ENCODE measurements around the gene TBC1D14. TPM values are rescaled to one million over a fixed set of nuclear protein-coding genes. Genes with fewer than 3 reads are reported as not detected.

The TBC1D14 gene
- total and polyA plus RNA-seq, 5 donors, result 20.1 to 44.8 (median 41.3) TPM

GRCh38 chr4:6940744-6941137, 31.1 kb downstream of the TBC1D14 start:
- ATAC-seq, result no peak
- DNase-seq, result no peak
- intact Hi-C loops (cut with DNase I), result no loop called here
- no peak overlapping the region for H3K4me3 ChIP-seq (ENCODE audit: low read length)
- no peak overlapping the region for H3K27ac ChIP-seq (ENCODE audit: low read length)
- H3K4me1 ChIP-seq (ENCODE audit: control insufficient read depth, insufficient read depth, low read length), result peaks cover 4% of the 10 kb centered on the region
- no peaks in the 10 kb centered on the region for H3K9me3 ChIP-seq (ENCODE audit: control insufficient read depth, low read length)
- H3K27me3 ChIP-seq (ENCODE audit: control insufficient read depth, insufficient read depth), result no peaks in the 10 kb centered on the region
- 93% methylated on average over 11 of the region's 11 CpGs for WGBS

GRCh38 chr4:6941796-6942195, 32.2 kb downstream of the TBC1D14 start:
- 48% methylated on average over 4 of the region's 4 CpGs for WGBS
- ATAC-seq, result no peak
- no peak for DNase-seq
- intact Hi-C loops (cut with DNase I), result no loop called here
- peaks cover 4% of the 10 kb centered on the region for H3K4me1 ChIP-seq (ENCODE audit: control insufficient read depth, insufficient read depth, low read length)
- no peaks in the 10 kb centered on the region for H3K9me3 ChIP-seq (ENCODE audit: control insufficient read depth, low read length)
- no peak overlapping the region for H3K4me3 ChIP-seq (ENCODE audit: low read length)
- H3K27ac ChIP-seq (ENCODE audit: low read length), result peak overlapping the region; percentile 30
- no peaks in the 10 kb centered on the region for H3K27me3 ChIP-seq (ENCODE audit: control insufficient read depth, insufficient read depth)

GRCh38 chr4:6942238-6942800, 32.7 kb downstream of the TBC1D14 start:
- Histone ChIP-seq H3K27me3 (ENCODE audit: control insufficient read depth, insufficient read depth) (no peaks in the 10 kb centered on the region), H3K4me1 (ENCODE audit: control insufficient read depth, insufficient read depth, low read length) (peaks cover 4% of the 10 kb centered on the region), H3K4me3 (ENCODE audit: low read length) (no peak overlapping the region), H3K9me3 (ENCODE audit: control insufficient read depth, low read length) (no peaks in the 10 kb centered on the region), H3K27ac (ENCODE audit: low read length) (no peak overlapping the region)
- intact Hi-C loops (cut with DNase I), result no loop called here
- peak; percentile 59 to 79 for ATAC-seq
- DNase-seq, result no peak
- WGBS, result 43% methylated on average over 7 of the region's 7 CpGs

GRCh38 chr4:6943012-6943884, 33.6 kb downstream of the TBC1D14 start:
- no peak overlapping the region for H3K4me3 ChIP-seq (ENCODE audit: low read length)
- no peaks in the 10 kb centered on the region for H3K9me3 ChIP-seq (ENCODE audit: control insufficient read depth, low read length)
- H3K4me1 ChIP-seq (ENCODE audit: control insufficient read depth, insufficient read depth, low read length), result peaks cover 4% of the 10 kb centered on the region
- H3K27me3 ChIP-seq (ENCODE audit: control insufficient read depth, insufficient read depth), result no peaks in the 10 kb centered on the region
- H3K27ac ChIP-seq (ENCODE audit: low read length), result no peak overlapping the region
- ATAC-seq (no peak), DNase-seq (no peak)
- WGBS, result 77% methylated on average over 19 of the region's 19 CpGs
- intact Hi-C loops (cut with DNase I), result no loop called here

- WGBS, result 85% methylated on average over 16 of the region's 16 CpGs
- intact Hi-C loops (cut with DNase I), result no loop called here
These were observed 34.2 kb downstream of the TBC1D14 start for GRCh38 chr4:6943885-6944225.

GRCh38 chr4:6944301-6945051, 34.9 kb downstream of the TBC1D14 start:
- Histone ChIP-seq H3K27me3 (ENCODE audit: control insufficient read depth, insufficient read depth) (no peaks in the 10 kb centered on the region), H3K9me3 (ENCODE audit: control insufficient read depth, low read length) (no peaks in the 10 kb centered on the region), H3K4me1 (ENCODE audit: control insufficient read depth, insufficient read depth, low read length) (peaks cover 4% of the 10 kb centered on the region), H3K4me3 (ENCODE audit: low read length) (no peak overlapping the region), H3K27ac (ENCODE audit: low read length) (no peak overlapping the region)
- WGBS, result 75% methylated on average over 20 of the region's 20 CpGs
- DNase-seq (no peak), ATAC-seq (no peak)
- intact Hi-C loops (cut with DNase I), result no loop called here

More at GRCh38 chr4:6943885-6944225, 34.2 kb downstream of the TBC1D14 start:
- DNase-seq (no peak), ATAC-seq (no peak)
- Histone ChIP-seq H3K4me3 (ENCODE audit: low read length) (no peak overlapping the region), H3K9me3 (ENCODE audit: control insufficient read depth, low read length) (no peaks in the 10 kb centered on the region), H3K27ac (ENCODE audit: low read length) (no peak overlapping the region), H3K4me1 (ENCODE audit: control insufficient read depth, insufficient read depth, low read length) (peaks cover 4% of the 10 kb centered on the region), H3K27me3 (ENCODE audit: control insufficient read depth, insufficient read depth) (no peaks in the 10 kb centered on the region)

- 98% methylated on average over 2 of the region's 2 CpGs for WGBS
- intact Hi-C loops (cut with DNase I), result no loop called here
- DNase-seq, result no peak
- no peak overlapping the region for H3K27ac ChIP-seq (ENCODE audit: low read length)
- peaks cover 4% of the 10 kb centered on the region for H3K4me1 ChIP-seq (ENCODE audit: control insufficient read depth, insufficient read depth, low read length)
- no peak overlapping the region for H3K4me3 ChIP-seq (ENCODE audit: low read length)
- H3K9me3 ChIP-seq (ENCODE audit: control insufficient read depth, low read length), result no peaks in the 10 kb centered on the region
- H3K27me3 ChIP-seq (ENCODE audit: control insufficient read depth, insufficient read depth), result no peaks in the 10 kb centered on the region
- no peak for ATAC-seq
These were observed 35.4 kb downstream of the TBC1D14 start for GRCh38 chr4:6945052-6945409.

GRCh38 chr4:6946497-6946896, 36.9 kb downstream of the TBC1D14 start:
- H3K4me3 ChIP-seq (ENCODE audit: low read length), result no peak overlapping the region
- WGBS, result 95% methylated on average over 7 of the region's 7 CpGs
- no peaks in the 10 kb centered on the region for H3K27me3 ChIP-seq (ENCODE audit: control insufficient read depth, insufficient read depth)
- H3K9me3 ChIP-seq (ENCODE audit: control insufficient read depth, low read length), result no peaks in the 10 kb centered on the region
- ATAC-seq, result no peak
- no peak for DNase-seq
- H3K4me1 ChIP-seq (ENCODE audit: control insufficient read depth, insufficient read depth, low read length), result peaks cover 3% of the 10 kb centered on the region
- intact Hi-C loops (cut with DNase I), result no loop called here
- H3K27ac ChIP-seq (ENCODE audit: low read length), result no peak overlapping the region

GRCh38 chr4:6948134-6948460, 38.5 kb downstream of the TBC1D14 start:
- no peak overlapping the region for H3K4me3 ChIP-seq (ENCODE audit: low read length)
- H3K9me3 ChIP-seq (ENCODE audit: control insufficient read depth, low read length), result no peaks in the 10 kb centered on the region
- intact Hi-C loops (cut with DNase I), result no loop called here
- H3K27me3 ChIP-seq (ENCODE audit: control insufficient read depth, insufficient read depth), result no peaks in the 10 kb centered on the region
- no peak overlapping the region for H3K27ac ChIP-seq (ENCODE audit: low read length)
- ATAC-seq (no peak), DNase-seq (no peak)
- no peaks in the 10 kb centered on the region for H3K4me1 ChIP-seq (ENCODE audit: control insufficient read depth, insufficient read depth, low read length)
- WGBS, result 89% methylated on average over 3 of the region's 3 CpGs

GRCh38 chr4:6951880-6952381, 42.3 kb downstream of the TBC1D14 start:
- H3K4me1 ChIP-seq (ENCODE audit: control insufficient read depth, insufficient read depth, low read length), result no peaks in the 10 kb centered on the region
- no peak for ATAC-seq
- no peak for DNase-seq
- no peaks in the 10 kb centered on the region for H3K27me3 ChIP-seq (ENCODE audit: control insufficient read depth, insufficient read depth)
- intact Hi-C loops (cut with DNase I), result no loop called here
- 84% methylated on average over 13 of the region's 13 CpGs for WGBS
- no peaks in the 10 kb centered on the region for H3K9me3 ChIP-seq (ENCODE audit: control insufficient read depth, low read length)
- H3K4me3 ChIP-seq (ENCODE audit: low read length), result no peak overlapping the region
- H3K27ac ChIP-seq (ENCODE audit: low read length), result no peak overlapping the region

GRCh38 chr4:6953751-6954380, 44.2 kb downstream of the TBC1D14 start:
- H3K27ac ChIP-seq (ENCODE audit: low read length), result no peak overlapping the region
- H3K4me3 ChIP-seq (ENCODE audit: low read length), result no peak overlapping the region
- 37% methylated on average over 35 of the region's 35 CpGs for WGBS
- H3K27me3 ChIP-seq (ENCODE audit: control insufficient read depth, insufficient read depth), result no peaks in the 10 kb centered on the region
- H3K4me1 ChIP-seq (ENCODE audit: control insufficient read depth, insufficient read depth, low read length), result no peaks in the 10 kb centered on the region
- H3K9me3 ChIP-seq (ENCODE audit: control insufficient read depth, low read length), result no peaks in the 10 kb centered on the region
- intact Hi-C loops (cut with DNase I), result no loop called here
- DNase-seq, result peak; percentile 92 to 94 (median 93)
- peak; percentile 89 to 96 for ATAC-seq

Measured in right cardiac atrium (tissue), 5 donors.